H1 (cell line): ENCODE results near the gene MOCS1. TPM values are rescaled to one million over a fixed set of nuclear protein-coding genes. Genes with fewer than 3 reads are reported as not detected.

ENCODE experiments used
- BACH1 ChIP-seq: IDR thresholded peaks from 2 replicates; pipeline ENCODE4 v1.6.1; 2012; ENCODE audit warnings: low read length, improper control_type of control experiment
- SRF ChIP-seq: IDR thresholded peaks from 2 replicates; pipeline ENCODE4 v1.6.1; 2011; ENCODE audit warnings: mild to moderate bottlenecking, low read depth, low read length, moderate library complexity
- TAF7 ChIP-seq: optimal IDR thresholded peaks from 2 replicates; pipeline ENCODE3; 2011; ENCODE audit warnings: low read depth, mild to moderate bottlenecking, inconsistent platforms, low read length, moderate library complexity, borderline replicate concordance
- polyA plus RNA-seq, 7 experiments: library from polyadenylated mRNA; depleted of rRNA in 3 of 7; stranded (reverse) in 5 of 7; unstranded in 2 of 7; fragments of >200 nt in 5 of 7; fragments of 200-250 nt in 2 of 7; gene quantifications; 1 replicate in 5 of 7; 2 replicates in 1 of 7; 4 replicates in 1 of 7; pipeline versions ENCODE4 v1.2.1 to v1.2.3, GENCODE V29; 2011 to 2013; ENCODE audit warnings: missing spikeins in 2 of 7, mixed read lengths in 2 of 7
- total RNA-seq: library from RNA; stranded (reverse); fragmentation: NEBNext Ultra II Directional; extraction: Animal tissue kit (Norgen Biotek cat#: 25700); gene quantifications from 2 replicates; pipeline ENCODE4 v1.2.1, GENCODE V29; 2021
- TF ChIP-seq, protein P1 (sequence below): IDR thresholded peaks from 2 replicates; pipeline ENCODE4 v1.6.1; 2011; ENCODE audit warnings: low read depth, mild to moderate bottlenecking, low read length; ENCODE audit not compliant: insufficient read depth

Gene MOCS1
- total and polyA plus RNA-seq, 2 of the 8 experiments (the other 6 are each of a cell fraction or from before 2014, with no cell fraction given), result 13.4 to 19.7 TPM

DNA sequence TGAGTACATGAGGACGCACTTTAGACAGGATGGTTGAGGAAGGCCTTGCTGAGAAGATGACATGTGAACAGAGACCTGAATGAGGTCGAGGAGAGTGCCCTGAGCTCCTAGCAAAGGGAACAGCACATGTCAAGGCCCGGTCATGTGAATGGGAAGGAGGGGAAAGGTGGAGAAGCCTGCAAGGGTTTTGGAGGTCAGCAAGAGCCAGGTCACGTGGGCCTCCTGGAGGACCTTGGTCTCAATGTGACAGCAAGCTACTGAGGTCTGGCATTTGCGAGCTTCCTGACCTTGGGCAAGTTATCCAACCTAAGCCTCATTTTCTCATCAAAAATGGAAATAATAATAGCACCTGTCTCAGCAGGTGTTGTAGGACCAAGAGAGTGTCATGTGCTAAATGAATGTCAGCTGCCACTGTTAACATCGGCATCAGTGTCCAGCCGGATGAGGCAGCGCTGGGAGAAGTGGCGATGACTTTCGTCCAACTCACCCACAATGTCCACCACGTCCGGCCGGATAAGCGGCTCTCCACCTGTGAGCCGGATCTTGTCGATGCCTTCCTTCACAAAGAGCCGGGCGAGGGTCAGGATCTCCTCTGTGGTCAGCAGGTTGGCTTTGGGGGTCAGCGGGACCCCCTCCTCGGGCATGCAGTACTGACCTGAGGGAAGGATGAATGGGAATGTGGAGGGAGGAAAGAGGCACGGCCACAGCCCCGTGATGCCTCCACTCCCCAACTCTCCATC, 8.9 kb downstream of the MOCS1 start (continued):
- TF ChIP-seq, protein P1, sequence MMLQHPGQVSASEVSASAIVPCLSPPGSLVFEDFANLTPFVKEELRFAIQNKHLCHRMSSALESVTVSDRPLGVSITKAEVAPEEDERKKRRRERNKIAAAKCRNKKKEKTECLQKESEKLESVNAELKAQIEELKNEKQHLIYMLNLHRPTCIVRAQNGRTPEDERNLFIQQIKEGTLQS, result no peak
- TF ChIP-seq TAF7 (no peak), SRF (no peak), BACH1 (no peak)
